GM12878 (cell line): Measurements from ENCODE around the gene VPS26A. TPM values are rescaled to one million over a fixed set of nuclear protein-coding genes. Genes with fewer than 3 reads are reported as not detected.

Experiments
- ATAC-seq: fragments of 200-7000 bp; cut with Tn5 transposase; 3 replicates; pipeline ENCODE4 v1.9.1; 2020; ENCODE audit warnings: mild to moderate bottlenecking, moderate library complexity
- BruUV-seq: library from RNA; stranded (reverse); fragments of 400-500 nt; replicated peaks from 2 replicates; lab custom pipeline; 2021; lab: Mats Ljungman, UMichigan
- CTCF ChIA-PET: fragments of 300-600 bp; sonication (Branson Sonifier 250); formaldehyde crosslinking; extraction: SDS; loops from one replicate; lab custom pipeline; 2021; ENCODE audit warnings: inconsistent platforms; lab: Yijun Ruan, JAX
- POLR2A ChIA-PET: fragments of 350-600 bp; formaldehyde crosslinking; extraction: SDS; loops from one replicate; lab custom pipeline; 2021; ENCODE audit warnings: inconsistent platforms; lab: Charles Lee
- RAD21 ChIA-PET: fragments of 300-600 bp; sonication (Branson Sonifier 250); formaldehyde crosslinking; loops from one replicate; lab custom pipeline; 2023; ENCODE audit warnings: antibody characterized with exemption; ENCODE audit not compliant: unreplicated experiment; lab: Charles Lee
- SMC1A ChIA-PET: fragments of 300-600 bp; sonication (Branson Sonifier 250); formaldehyde crosslinking; loops from one replicate; lab custom pipeline; 2023; ENCODE audit not compliant: unreplicated experiment, uncharacterized antibody; lab: Charles Lee
- DNase-seq: peaks from one replicate; pipeline ENCODE4 v3.0.0-alpha.2; 2011; ENCODE audit warnings: low read depth, low spot score
- FAIRE-seq: peaks from 3 replicates; lab custom pipeline; 2011; peaks lifted over from hg19 to GRCh38; lab: Jason Lieb, UNC
- H2AFZ ChIP-seq: 2 replicates; pipeline ENCODE4 v1.6.0; 2011; ENCODE audit warnings: low read depth, low read length, control low read depth; ENCODE audit not compliant: control insufficient read depth
- H3K27ac ChIP-seq: 2 replicates; pipeline ENCODE4 v1.5.1; 2011; ENCODE audit warnings: control low read depth; ENCODE audit not compliant: control insufficient read depth, insufficient read depth
- H3K27me3 ChIP-seq, 2 experiments: replicated peaks in 1 of 2; 2 replicates each; pipeline versions ENCODE4 v1.6.0 to v1.6.1; 2011; ENCODE audit warnings: low read length in 1 of 2; ENCODE audit not compliant: control insufficient read depth in 2 of 2, insufficient read depth in 2 of 2
- H3K36me3 ChIP-seq, 2 experiments: 2 replicates each; pipeline ENCODE4 v1.5.1; 2011; ENCODE audit warnings: low read length in 1 of 2; ENCODE audit not compliant: control insufficient read depth in 2 of 2, insufficient read depth in 2 of 2
- H3K4me1 ChIP-seq: 2 replicates; pipeline ENCODE4 v1.6.1; 2011; ENCODE audit warnings: mild to moderate bottlenecking, low read length, moderate library complexity, mixed read lengths; ENCODE audit not compliant: control insufficient read depth, insufficient read depth
- H3K4me2 ChIP-seq: 2 replicates; pipeline ENCODE4 v1.6.0; 2011; ENCODE audit warnings: control low read depth; ENCODE audit not compliant: control insufficient read depth, insufficient read depth
- H3K4me3 ChIP-seq: fragments of 200-600 bp; sonication (generic); 2 replicates; pipeline ENCODE4 v1.5.1; 2016
- H3K79me2 ChIP-seq: 2 replicates; pipeline ENCODE4 v1.6.0; 2011; ENCODE audit warnings: low read length; ENCODE audit not compliant: control insufficient read depth, insufficient read depth
- H3K9ac ChIP-seq: 2 replicates; pipeline ENCODE4 v1.8.0; 2011; ENCODE audit warnings: low read length, control low read depth, mixed read lengths; ENCODE audit not compliant: control insufficient read depth, insufficient read depth
- H3K9me3 ChIP-seq: replicated peaks from 3 replicates; pipeline ENCODE4 v1.5.1; 2011; ENCODE audit warnings: mild to moderate bottlenecking, low read length; ENCODE audit not compliant: control insufficient read depth, insufficient read depth
- H4K20me1 ChIP-seq: 2 replicates; pipeline ENCODE4 v1.6.0; 2011; ENCODE audit not compliant: control insufficient read depth, insufficient read depth
- CBFB ChIP-seq: IDR thresholded peaks from 2 replicates; pipeline ENCODE4 v1.6.1; 2016; ENCODE audit warnings: antibody characterized with exemption, low read depth
- DPF2 ChIP-seq: fragments of 450-650 bp; IDR thresholded peaks from 2 replicates; pipeline ENCODE4 v1.6.1; 2017; ENCODE audit warnings: mild to moderate bottlenecking
- HDGF ChIP-seq: fragments of 450-650 bp; IDR thresholded peaks from 2 replicates; pipeline ENCODE4 v1.6.1; 2016; ENCODE audit warnings: antibody characterized with exemption
- IKZF1 ChIP-seq: fragments of 450-650 bp; conservative IDR thresholded peaks from 2 replicates; pipeline ENCODE4 v1.6.1; 2017; ENCODE audit warnings: antibody characterized with exemption, mild to moderate bottlenecking
- NR2C2 ChIP-seq: IDR thresholded peaks from 2 replicates; pipeline ENCODE4 v1.6.1; 2011; ENCODE audit warnings: borderline replicate concordance, low read depth; ENCODE audit not compliant: control insufficient read depth, insufficient read length
- POLR2AphosphoS5 ChIP-seq: IDR thresholded peaks from 2 replicates; pipeline ENCODE4 v1.6.1; 2011; ENCODE audit warnings: mild to moderate bottlenecking, low read length, inconsistent platforms
- SMC3 ChIP-seq: IDR thresholded peaks from 2 replicates; pipeline ENCODE4 v1.6.1; 2011; ENCODE audit warnings: low read length, improper control_type of control experiment, borderline replicate concordance
- SREBF1 ChIP-seq: IDR thresholded peaks from 2 replicates; pipeline ENCODE4 v1.6.1; 2012; ENCODE audit warnings: mild to moderate bottlenecking, low read length
- WGBS: methylation state at CpG from one replicate; pipeline ENCODE4 v1.1.6; 2016; ENCODE audit warnings: low lambda C conversion rate; ENCODE audit not compliant: insufficient replicate concordance, insufficient coverage; ENCODE audit errors: missing lambda C conversion rate; 5-methylcytosine and 5-hydroxymethylcytosine counted together
- in situ Hi-C: fragments of 300-500 bp; cut with MboI; formaldehyde crosslinking; loops from 9 replicates; pipeline ENCODE4 v1.14.3; 2018; ENCODE audit warnings: mixed read lengths
- intact Hi-C: fragments of 100-400 bp; cut with micrococcal nuclease; formaldehyde crosslinking; loops from one replicate; pipeline ENCODE4 v1.14.2; 2022; ENCODE audit not compliant: unreplicated experiment
- polyA plus RNA-seq, 11 experiments: library from polyadenylated mRNA; depleted of rRNA in 4 of 11; unstranded in 6 of 11; stranded (reverse) in 5 of 11; fragments of >200 nt; fragmentation: Nextera tagmentation in 4 of 11; fragmentation: Illumina TruSeq in 1 of 11; extraction: Ambion mirVana in 4 of 11; extraction: Trizol in 1 of 11; gene quantifications; 1 replicate in 1 of 11; 2 replicates in 10 of 11; pipeline versions ENCODE4 v1.2.1 to v1.2.3, GENCODE V29; 2011 to 2016; ENCODE audit warnings: inconsistent platforms in 2 of 11, missing spikeins in 2 of 11, low read depth in 1 of 11
- total RNA-seq, 4 experiments: library from RNA; depleted of rRNA in 3 of 4; stranded (reverse); fragments of >200 nt in 3 of 4; fragmentation: Illumina TruSeq in 1 of 4; extraction: Trizol in 1 of 4; gene quantifications; 2 replicates each; pipeline versions ENCODE4 v1.2.1 to v1.2.3, GENCODE V29; 2013 to 2021
- TF ChIP-seq, protein P1 (sequence below): IDR thresholded peaks from 2 replicates; pipeline ENCODE4 v1.6.1; 2011; ENCODE audit warnings: borderline replicate concordance, low read depth, mild to moderate bottlenecking, moderate library complexity, low read length; ENCODE audit not compliant: insufficient read depth, poor library complexity, severe bottlenecking
- TF ChIP-seq, protein P2 (sequence below): fragments of 450-650 bp; IDR thresholded peaks from 2 replicates; pipeline ENCODE4 v1.6.1; 2016; ENCODE audit warnings: mild to moderate bottlenecking, moderate library complexity, borderline replicate concordance
- TF ChIP-seq, protein P3 (sequence below): IDR thresholded peaks from 2 replicates; pipeline ENCODE4 v1.6.1; 2011; ENCODE audit warnings: borderline replicate concordance, low read depth, mild to moderate bottlenecking, moderate library complexity, mixed read lengths, low read length; ENCODE audit not compliant: insufficient read depth; ENCODE audit errors: extremely low read length
- TF ChIP-seq, protein P4 (sequence below): fragments of 450-650 bp; formaldehyde crosslinking; IDR thresholded peaks from 2 replicates; pipeline ENCODE4 v1.4.0; 2022; ENCODE audit warnings: mild to moderate bottlenecking, moderate library complexity

VPS26A gene
- total and polyA plus RNA-seq, 10 of the 15 experiments (the other 5 are each of a cell fraction or from before 2014, with no cell fraction given): 16.8 to 72.3 (median 26.8) TPM

DNA sequence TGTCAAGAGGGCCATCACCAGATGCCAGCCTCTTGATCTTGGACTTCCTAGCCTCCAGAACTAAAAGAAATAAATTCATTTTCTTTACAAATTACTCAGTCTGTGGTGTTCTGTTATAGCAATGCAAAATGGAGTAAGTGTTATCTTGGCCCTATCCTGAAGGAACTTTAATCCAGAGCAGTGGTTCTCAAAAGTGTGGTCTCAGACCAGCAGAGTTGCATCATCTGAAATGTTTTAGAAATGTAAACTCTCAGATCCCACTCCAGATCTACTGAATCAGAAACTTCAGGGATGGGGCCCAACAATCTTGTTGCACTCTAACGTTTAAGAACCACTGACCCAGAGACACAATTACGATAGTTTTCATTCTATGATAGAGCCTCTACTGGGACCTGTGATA lies 52.8 kb downstream of the VPS26A start:
- ChIA-PET RAD21 (no interaction called here), POLR2A (no interaction called here), CTCF (no interaction called here), SMC1A (no interaction called here)
- no peak overlapping the region for H3K4me3 ChIP-seq
- no peak for ATAC-seq
- DNase-seq: no peak
- no peak overlapping the region for H3K27ac ChIP-seq
- peaks cover 0 to 3% of the 10 kb centered on the region in 2 experiments; a peak in 2 of 4 replicates for H3K36me3 ChIP-seq
- in situ Hi-C loops: no loop called here
- peaks cover 18% of the 10 kb centered on the region for H3K79me2 ChIP-seq
- H3K9me3 ChIP-seq: no peaks in the 10 kb centered on the region
- H2AFZ ChIP-seq: no peak overlapping the region
- intact Hi-C loops: no loop called here
- H3K4me1 ChIP-seq: peaks cover 10% of the 10 kb centered on the region; the same call in 1 of the 2 replicates
- WGBS: 67% methylated on average over 2 of the region's 2 CpGs
- H3K27me3 ChIP-seq: no peaks in the 10 kb centered on the region
- no peaks in the 10 kb centered on the region for H4K20me1 ChIP-seq
- BruUV-seq: no TSS peak
- no peak overlapping the region for H3K4me2 ChIP-seq
- H3K9ac ChIP-seq: no peak overlapping the region
- no peak for FAIRE-seq
- no peak for TF ChIP-seq DPF2
- no peak for TF ChIP-seq SREBF1
- TF ChIP-seq, protein P1, sequence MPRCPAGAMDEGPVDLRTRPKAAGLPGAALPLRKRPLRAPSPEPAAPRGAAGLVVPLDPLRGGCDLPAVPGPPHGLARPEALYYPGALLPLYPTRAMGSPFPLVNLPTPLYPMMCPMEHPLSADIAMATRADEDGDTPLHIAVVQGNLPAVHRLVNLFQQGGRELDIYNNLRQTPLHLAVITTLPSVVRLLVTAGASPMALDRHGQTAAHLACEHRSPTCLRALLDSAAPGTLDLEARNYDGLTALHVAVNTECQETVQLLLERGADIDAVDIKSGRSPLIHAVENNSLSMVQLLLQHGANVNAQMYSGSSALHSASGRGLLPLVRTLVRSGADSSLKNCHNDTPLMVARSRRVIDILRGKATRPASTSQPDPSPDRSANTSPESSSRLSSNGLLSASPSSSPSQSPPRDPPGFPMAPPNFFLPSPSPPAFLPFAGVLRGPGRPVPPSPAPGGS: no peak
- no peak for TF ChIP-seq IKZF1
- TF ChIP-seq, protein P2, sequence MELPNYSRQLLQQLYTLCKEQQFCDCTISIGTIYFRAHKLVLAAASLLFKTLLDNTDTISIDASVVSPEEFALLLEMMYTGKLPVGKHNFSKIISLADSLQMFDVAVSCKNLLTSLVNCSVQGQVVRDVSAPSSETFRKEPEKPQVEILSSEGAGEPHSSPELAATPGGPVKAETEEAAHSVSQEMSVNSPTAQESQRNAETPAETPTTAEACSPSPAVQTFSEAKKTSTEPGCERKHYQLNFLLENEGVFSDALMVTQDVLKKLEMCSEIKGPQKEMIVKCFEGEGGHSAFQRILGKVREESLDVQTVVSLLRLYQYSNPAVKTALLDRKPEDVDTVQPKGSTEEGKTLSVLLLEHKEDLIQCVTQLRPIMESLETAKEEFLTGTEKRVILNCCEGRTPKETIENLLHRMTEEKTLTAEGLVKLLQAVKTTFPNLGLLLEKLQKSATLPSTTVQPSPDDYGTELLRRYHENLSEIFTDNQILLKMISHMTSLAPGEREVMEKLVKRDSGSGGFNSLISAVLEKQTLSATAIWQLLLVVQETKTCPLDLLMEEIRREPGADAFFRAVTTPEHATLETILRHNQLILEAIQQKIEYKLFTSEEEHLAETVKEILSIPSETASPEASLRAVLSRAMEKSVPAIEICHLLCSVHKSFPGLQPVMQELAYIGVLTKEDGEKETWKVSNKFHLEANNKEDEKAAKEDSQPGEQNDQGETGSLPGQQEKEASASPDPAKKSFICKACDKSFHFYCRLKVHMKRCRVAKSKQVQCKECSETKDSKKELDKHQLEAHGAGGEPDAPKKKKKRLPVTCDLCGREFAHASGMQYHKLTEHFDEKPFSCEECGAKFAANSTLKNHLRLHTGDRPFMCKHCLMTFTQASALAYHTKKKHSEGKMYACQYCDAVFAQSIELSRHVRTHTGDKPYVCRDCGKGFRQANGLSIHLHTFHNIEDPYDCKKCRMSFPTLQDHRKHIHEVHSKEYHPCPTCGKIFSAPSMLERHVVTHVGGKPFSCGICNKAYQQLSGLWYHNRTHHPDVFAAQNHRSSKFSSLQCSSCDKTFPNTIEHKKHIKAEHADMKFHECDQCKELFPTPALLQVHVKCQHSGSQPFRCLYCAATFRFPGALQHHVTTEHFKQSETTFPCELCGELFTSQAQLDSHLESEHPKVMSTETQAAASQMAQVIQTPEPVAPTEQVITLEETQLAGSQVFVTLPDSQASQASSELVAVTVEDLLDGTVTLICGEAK: no peak
- TF ChIP-seq, protein P3, sequence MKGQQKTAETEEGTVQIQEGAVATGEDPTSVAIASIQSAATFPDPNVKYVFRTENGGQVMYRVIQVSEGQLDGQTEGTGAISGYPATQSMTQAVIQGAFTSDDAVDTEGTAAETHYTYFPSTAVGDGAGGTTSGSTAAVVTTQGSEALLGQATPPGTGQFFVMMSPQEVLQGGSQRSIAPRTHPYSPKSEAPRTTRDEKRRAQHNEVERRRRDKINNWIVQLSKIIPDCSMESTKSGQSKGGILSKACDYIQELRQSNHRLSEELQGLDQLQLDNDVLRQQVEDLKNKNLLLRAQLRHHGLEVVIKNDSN: no peak
- TF ChIP-seq, protein P4, sequence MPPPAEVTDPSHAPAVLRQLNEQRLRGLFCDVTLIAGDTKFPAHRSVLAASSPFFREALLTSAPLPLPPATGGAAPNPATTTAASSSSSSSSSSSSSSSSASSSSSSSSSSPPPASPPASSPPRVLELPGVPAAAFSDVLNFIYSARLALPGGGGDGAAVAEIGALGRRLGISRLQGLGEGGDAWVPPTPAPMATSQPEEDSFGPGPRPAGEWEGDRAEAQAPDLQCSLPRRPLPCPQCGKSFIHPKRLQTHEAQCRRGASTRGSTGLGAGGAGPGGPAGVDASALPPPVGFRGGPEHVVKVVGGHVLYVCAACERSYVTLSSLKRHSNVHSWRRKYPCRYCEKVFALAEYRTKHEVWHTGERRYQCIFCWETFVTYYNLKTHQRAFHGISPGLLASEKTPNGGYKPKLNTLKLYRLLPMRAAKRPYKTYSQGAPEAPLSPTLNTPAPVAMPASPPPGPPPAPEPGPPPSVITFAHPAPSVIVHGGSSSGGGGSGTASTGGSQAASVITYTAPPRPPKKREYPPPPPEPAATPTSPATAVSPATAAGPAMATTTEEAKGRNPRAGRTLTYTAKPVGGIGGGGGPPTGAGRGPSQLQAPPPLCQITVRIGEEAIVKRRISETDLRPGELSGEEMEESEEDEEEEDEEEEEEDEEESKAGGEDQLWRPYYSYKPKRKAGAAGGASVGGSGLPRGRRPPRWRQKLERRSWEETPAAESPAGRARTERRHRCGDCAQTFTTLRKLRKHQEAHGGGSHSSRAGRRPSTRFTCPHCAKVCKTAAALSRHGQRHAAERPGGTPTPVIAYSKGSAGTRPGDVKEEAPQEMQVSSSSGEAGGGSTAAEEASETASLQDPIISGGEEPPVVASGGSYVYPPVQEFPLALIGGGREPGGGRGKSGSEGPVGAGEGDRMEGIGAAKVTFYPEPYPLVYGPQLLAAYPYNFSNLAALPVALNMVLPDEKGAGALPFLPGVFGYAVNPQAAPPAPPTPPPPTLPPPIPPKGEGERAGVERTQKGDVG: no peak
- TF ChIP-seq NR2C2: no peak
- TF ChIP-seq POLR2AphosphoS5: no peak
- no peak for TF ChIP-seq CBFB
- TF ChIP-seq HDGF: no peak
- TF ChIP-seq SMC3: no peak
